Measurements from ENCODE around the gene FSTL4. TPM values are rescaled to one million over a fixed set of nuclear protein-coding genes. Genes with fewer than 3 reads are reported as not detected.

The FSTL4 gene
- total RNA-seq, 1 donor from 2014 or later: 0.07 TPM

GRCh38 chr5:133298447-133298846 lies 313.9 kb downstream of the FSTL4 start:
- H3K9me3 Mint-ChIP-seq (ENCODE audit: low read depth): no peaks in the 10 kb centered on the region

DNA sequence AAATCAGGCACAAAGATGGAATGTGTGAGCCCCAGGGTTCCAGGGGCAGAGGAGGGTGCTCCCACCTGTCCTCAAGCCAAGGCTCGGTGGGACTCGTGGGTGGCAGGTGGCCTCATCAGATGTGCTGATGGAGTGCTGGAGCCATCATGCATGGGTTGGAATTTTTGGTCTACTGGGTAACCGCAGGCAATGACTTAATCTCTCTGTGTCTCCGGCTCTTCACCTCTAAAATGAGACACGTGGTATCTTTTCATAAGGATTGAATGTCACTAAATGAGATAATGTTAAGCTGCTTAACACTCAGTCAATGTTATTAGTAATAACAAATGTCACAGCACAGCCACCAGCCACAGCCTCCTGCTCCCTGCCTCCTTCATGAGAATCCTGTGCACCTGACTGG lies 315.0 kb downstream of the FSTL4 start:
- H3K27me3 Mint-ChIP-seq (ENCODE audit: low read depth): peaks cover 9% of the 10 kb centered on the region
- H3K4me1 Mint-ChIP-seq (ENCODE audit: low read depth): no peaks in the 10 kb centered on the region
- no peak overlapping the region for H3K4me3 Mint-ChIP-seq (ENCODE audit: unreplicated experiment)
- DNase-seq (ENCODE audit: low spot score): no peak
- H3K27ac Mint-ChIP-seq (ENCODE audit: unreplicated experiment): no peak overlapping the region
- no peak for TF ChIP-seq CTCF (IDR thresholded peaks at IDR 0.05)
- H3K36me3 Mint-ChIP-seq (ENCODE audit: low read depth): no peaks in the 10 kb centered on the region
- H3K9me3 Mint-ChIP-seq (ENCODE audit: low read depth): no peaks in the 10 kb centered on the region

More at GRCh38 chr5:133298447-133298846, 313.9 kb downstream of the FSTL4 start:
- H3K27me3 Mint-ChIP-seq (ENCODE audit: low read depth): peaks cover 17% of the 10 kb centered on the region
- no peak overlapping the region for H3K4me3 Mint-ChIP-seq (ENCODE audit: unreplicated experiment)
- TF ChIP-seq CTCF (IDR thresholded peaks at IDR 0.05): no peak
- H3K27ac Mint-ChIP-seq (ENCODE audit: unreplicated experiment): no peak overlapping the region
- no peaks in the 10 kb centered on the region for H3K4me1 Mint-ChIP-seq (ENCODE audit: low read depth)
- no peak for DNase-seq (ENCODE audit: low spot score)
- H3K36me3 Mint-ChIP-seq (ENCODE audit: low read depth): no peaks in the 10 kb centered on the region

DNA sequence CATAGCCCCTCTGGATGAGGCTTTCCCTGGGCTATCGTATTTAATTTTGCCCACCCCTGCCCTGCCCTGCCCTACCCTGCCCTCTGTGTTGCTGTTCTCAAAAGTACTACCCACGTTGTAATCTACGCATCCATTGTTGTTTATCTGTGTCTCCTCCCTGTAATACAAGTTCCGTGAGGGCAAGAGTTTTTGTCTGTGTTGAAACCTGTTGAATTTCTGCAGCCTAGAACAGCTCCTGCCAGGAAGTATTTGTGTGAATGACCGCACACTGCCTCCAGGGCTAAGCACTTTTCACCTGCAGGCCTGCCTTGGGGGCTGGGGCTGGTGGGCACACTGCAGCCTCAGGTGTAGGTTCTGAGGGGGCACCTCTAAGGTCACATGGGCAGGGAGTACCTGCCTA lies 315.7 kb downstream of the FSTL4 start:
- no peak for TF ChIP-seq CTCF (IDR thresholded peaks at IDR 0.05)

GRCh38 chr5:133295520-133295919 lies 316.8 kb downstream of the FSTL4 start:
- Mint-ChIP-seq H3K27me3 (ENCODE audit: low read depth) (no peaks in the 10 kb centered on the region), H3K4me3 (ENCODE audit: unreplicated experiment) (no peak overlapping the region), H3K36me3 (ENCODE audit: low read depth) (no peaks in the 10 kb centered on the region), H3K9me3 (ENCODE audit: low read depth) (no peaks in the 10 kb centered on the region), H3K4me1 (ENCODE audit: low read depth) (no peaks in the 10 kb centered on the region), H3K27ac (ENCODE audit: unreplicated experiment) (no peak overlapping the region)
- no peak for TF ChIP-seq CTCF (IDR thresholded peaks at IDR 0.05)
- DNase-seq (ENCODE audit: low spot score): no peak

More for the DNA sequence above, 315.7 kb downstream of the FSTL4 start:
- no peak for DNase-seq (ENCODE audit: low spot score)
- H3K9me3 Mint-ChIP-seq (ENCODE audit: low read depth): no peaks in the 10 kb centered on the region
- H3K4me3 Mint-ChIP-seq (ENCODE audit: unreplicated experiment): no peak overlapping the region
- H3K4me1 Mint-ChIP-seq (ENCODE audit: low read depth): no peaks in the 10 kb centered on the region
- H3K36me3 Mint-ChIP-seq (ENCODE audit: low read depth): no peaks in the 10 kb centered on the region
- peaks cover 5% of the 10 kb centered on the region for H3K27me3 Mint-ChIP-seq (ENCODE audit: low read depth)
- no peak overlapping the region for H3K27ac Mint-ChIP-seq (ENCODE audit: unreplicated experiment)

- H3K27me3 Mint-ChIP-seq (ENCODE audit: low read depth): no peaks in the 10 kb centered on the region
- no peak for DNase-seq (ENCODE audit: low spot score)
- H3K36me3 Mint-ChIP-seq (ENCODE audit: low read depth): no peaks in the 10 kb centered on the region
- no peak for TF ChIP-seq CTCF (IDR thresholded peaks at IDR 0.05)
- no peak overlapping the region for H3K4me3 Mint-ChIP-seq (ENCODE audit: unreplicated experiment)
- H3K4me1 Mint-ChIP-seq (ENCODE audit: low read depth): no peaks in the 10 kb centered on the region
- H3K27ac Mint-ChIP-seq (ENCODE audit: unreplicated experiment): no peak overlapping the region
- no peaks in the 10 kb centered on the region for H3K9me3 Mint-ChIP-seq (ENCODE audit: low read depth)
Observed at GRCh38 chr5:133294380-133294779, 318.0 kb downstream of the FSTL4 start.
